Chondrocyte (in vitro differentiated cells): ENCODE results near the gene PFKFB1. TPM values are rescaled to one million over a fixed set of nuclear protein-coding genes. Genes with fewer than 3 reads are reported as not detected.

ENCODE experiments used
- DNase-seq: peaks from one replicate; pipeline ENCODE4 v3.0.0; 2021; ENCODE audit warnings: mixed read lengths, low spot score
- H3K27ac Mint-ChIP-seq: one replicate; pipeline ENCODE4 v1.8.0; 2021; ENCODE audit warnings: mild to moderate bottlenecking, moderate library complexity, mixed read lengths; ENCODE audit not compliant: unreplicated experiment
- H3K27me3 Mint-ChIP-seq: 2 replicates; pipeline ENCODE4 v1.8.0; 2021; ENCODE audit warnings: low read depth, mixed read lengths
- H3K36me3 Mint-ChIP-seq: 2 replicates; pipeline ENCODE4 v1.8.0; 2021; ENCODE audit warnings: low read depth, mixed read lengths
- H3K4me1 Mint-ChIP-seq: 2 replicates; pipeline ENCODE4 v1.8.0; 2021; ENCODE audit warnings: low read depth, mild to moderate bottlenecking, mixed read lengths
- H3K4me3 Mint-ChIP-seq: one replicate; pipeline ENCODE4 v1.8.0; 2021; ENCODE audit warnings: mild to moderate bottlenecking, moderate library complexity, mixed read lengths; ENCODE audit not compliant: unreplicated experiment
- H3K9me3 Mint-ChIP-seq: 2 replicates; pipeline ENCODE4 v1.8.0; 2021; ENCODE audit warnings: low read depth, mixed read lengths
- CTCF ChIP-seq: fragments of 200-600 bp; sonication (generic); IDR thresholded peaks from 2 replicates; pipeline ENCODE4 v1.5.0; 2021; ENCODE audit warnings: antibody characterized with exemption, mild to moderate bottlenecking, moderate library complexity
- total RNA-seq: library from RNA; stranded (reverse); gene quantifications from 3 replicates; pipeline ENCODE4 v1.2.1, GENCODE V29; 2021

The PFKFB1 gene
- total RNA-seq, 1 donor from 2014 or later: 0.25 TPM

DNA sequence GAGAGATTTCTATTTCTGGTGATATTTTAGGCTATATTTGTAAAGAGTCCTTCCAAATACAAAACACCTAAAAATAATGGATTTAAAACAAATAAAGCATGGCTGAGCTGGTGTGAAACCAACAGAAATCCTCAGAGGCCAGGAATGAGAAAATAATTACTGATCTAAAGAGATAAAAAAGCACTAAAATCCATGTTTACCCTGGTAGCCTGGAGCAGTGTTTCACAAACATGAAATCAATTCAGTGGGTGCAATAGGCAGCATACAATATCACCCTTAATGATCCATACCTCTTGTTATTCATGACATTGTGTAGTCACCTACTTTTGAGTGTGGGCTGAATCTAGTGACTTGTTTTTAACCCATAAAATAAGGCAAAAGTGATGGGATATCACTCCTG is 14.6 kb downstream of the PFKFB1 start:
- Mint-ChIP-seq H3K27me3 (peaks cover 1% of the 10 kb centered on the region), H3K4me3 (no peak overlapping the region), H3K36me3 (no peaks in the 10 kb centered on the region), H3K9me3 (peaks cover 33% of the 10 kb centered on the region), H3K27ac (no peak overlapping the region), H3K4me1 (no peaks in the 10 kb centered on the region)
- no peak for TF ChIP-seq CTCF
- DNase-seq: no peak

DNA sequence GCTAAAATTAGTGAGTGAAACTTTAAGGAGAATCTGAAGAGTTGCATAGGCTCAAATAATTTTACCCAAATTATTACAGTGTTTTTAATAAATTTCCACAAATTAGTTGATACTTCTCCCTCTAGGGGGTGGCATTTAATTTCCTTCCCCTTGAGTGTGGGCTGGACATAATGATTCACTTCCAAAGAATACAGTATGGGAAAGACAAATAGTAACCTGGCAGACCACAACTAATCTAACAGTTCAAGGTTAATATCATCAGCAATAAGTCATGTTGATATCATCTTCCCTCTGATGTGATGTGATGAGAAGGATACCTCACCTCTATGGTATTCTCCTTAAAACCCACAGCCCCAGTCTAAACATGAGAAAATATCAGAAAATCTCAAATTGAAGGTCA is 15.5 kb downstream of the PFKFB1 start:
- peaks cover 36% of the 10 kb centered on the region for H3K9me3 Mint-ChIP-seq
- no peaks in the 10 kb centered on the region for H3K4me1 Mint-ChIP-seq
- peaks cover 1% of the 10 kb centered on the region for H3K27me3 Mint-ChIP-seq
- no peak for DNase-seq
- no peak overlapping the region for H3K27ac Mint-ChIP-seq
- no peak overlapping the region for H3K4me3 Mint-ChIP-seq
- TF ChIP-seq CTCF: no peak
- no peaks in the 10 kb centered on the region for H3K36me3 Mint-ChIP-seq

DNA sequence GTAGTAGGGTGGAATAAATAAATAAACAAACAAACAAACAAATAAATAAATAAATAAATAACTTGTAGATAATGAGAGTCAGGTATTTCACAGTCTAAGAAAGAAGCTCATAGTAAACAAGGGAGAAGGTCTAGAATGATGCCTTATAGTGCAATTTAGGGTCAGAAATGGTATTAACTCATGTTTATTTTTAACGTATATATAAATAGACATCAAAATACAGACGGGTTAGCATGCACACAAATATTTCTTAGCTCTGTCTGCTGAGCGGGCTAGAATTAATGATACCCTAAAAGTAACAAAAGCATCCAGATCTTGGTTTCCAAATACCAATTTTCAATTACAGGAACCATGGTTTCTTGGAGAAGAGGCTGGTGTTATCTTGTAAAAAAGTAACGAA is 16.6 kb downstream of the PFKFB1 start:
- no peak for DNase-seq
- Mint-ChIP-seq H3K27me3 (peaks cover 1% of the 10 kb centered on the region), H3K4me3 (no peak overlapping the region), H3K4me1 (no peaks in the 10 kb centered on the region), H3K36me3 (no peaks in the 10 kb centered on the region), H3K9me3 (peaks cover 38% of the 10 kb centered on the region), H3K27ac (no peak overlapping the region)
- TF ChIP-seq CTCF: no peak

DNA sequence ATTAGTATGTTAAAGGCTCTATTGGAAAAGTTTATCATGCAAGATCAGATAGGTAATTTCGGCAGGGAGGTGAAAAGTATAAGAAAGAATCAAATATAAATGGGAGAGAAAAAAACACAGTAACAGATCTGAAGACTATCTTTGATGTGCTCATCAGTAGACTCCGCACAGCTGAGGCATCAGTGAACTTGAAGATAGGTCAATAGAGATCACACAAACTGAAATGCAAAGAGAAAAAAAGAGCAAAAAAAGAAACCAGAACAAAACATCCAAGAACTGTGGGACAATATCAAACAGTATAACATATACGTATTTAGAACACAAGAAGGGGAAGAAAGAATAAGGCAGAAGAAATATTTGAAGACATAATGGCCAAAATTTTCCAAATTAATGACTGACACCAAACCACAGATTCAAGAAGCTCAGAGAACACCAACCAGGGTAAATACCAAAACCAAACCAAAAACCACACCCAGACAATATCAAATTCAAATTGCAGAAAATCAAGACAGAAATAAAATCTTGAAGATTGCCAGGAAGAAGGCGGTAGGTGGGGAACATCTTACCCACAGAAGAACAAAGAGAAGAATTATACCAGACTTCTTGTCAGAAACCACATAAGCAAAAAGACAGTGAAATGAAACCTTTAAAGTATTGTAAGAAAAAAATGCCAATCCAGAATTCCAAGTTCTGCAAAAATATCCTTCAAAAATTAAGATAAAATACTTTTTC is 29.1 kb downstream of the PFKFB1 start:
- no peak overlapping the region for H3K4me3 Mint-ChIP-seq
- peaks cover 26% of the 10 kb centered on the region for H3K9me3 Mint-ChIP-seq
- H3K27me3 Mint-ChIP-seq: peaks cover 4% of the 10 kb centered on the region
- H3K4me1 Mint-ChIP-seq: no peaks in the 10 kb centered on the region
- no peak for DNase-seq
- no peak overlapping the region for H3K27ac Mint-ChIP-seq
- H3K36me3 Mint-ChIP-seq: no peaks in the 10 kb centered on the region
- TF ChIP-seq CTCF: no peak

DNA sequence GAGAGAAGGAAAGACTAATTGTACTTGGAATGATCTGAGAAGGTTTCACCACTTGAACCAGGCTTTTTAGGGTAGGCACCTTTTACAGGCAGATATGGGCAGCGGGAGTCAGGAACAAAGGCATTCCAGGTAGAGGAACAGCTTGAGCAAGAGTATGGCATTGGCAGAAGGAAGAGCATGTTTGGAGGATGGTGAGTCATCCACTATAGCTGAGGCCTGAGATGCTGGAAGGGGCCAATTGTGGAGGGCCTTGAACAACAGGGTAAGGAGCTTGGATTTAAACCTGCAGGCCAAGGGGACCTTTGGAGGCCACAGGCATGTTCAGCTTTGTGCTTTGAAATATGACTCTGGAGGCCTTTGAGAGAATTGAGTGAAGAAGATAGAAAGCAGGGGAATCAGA is 32.2 kb downstream of the PFKFB1 start:
- H3K27me3 Mint-ChIP-seq: peaks cover 4% of the 10 kb centered on the region
- no peaks in the 10 kb centered on the region for H3K4me1 Mint-ChIP-seq
- H3K27ac Mint-ChIP-seq: no peak overlapping the region
- peaks cover 20% of the 10 kb centered on the region for H3K9me3 Mint-ChIP-seq
- H3K36me3 Mint-ChIP-seq: no peaks in the 10 kb centered on the region
- no peak for DNase-seq
- H3K4me3 Mint-ChIP-seq: no peak overlapping the region
- TF ChIP-seq CTCF: no peak
